Omental fat pad (tissue), 4 donors: ENCODE results near the gene S100A14. TPM values are rescaled to one million over a fixed set of nuclear protein-coding genes. Genes with fewer than 3 reads are reported as not detected.

Source experiments
- ATAC-seq: fragments of 150-250 bp; one replicate; pipeline ENCODE4 v1.9.1; 2016; ENCODE audit warnings: mild to moderate bottlenecking, moderate library complexity; ENCODE audit not compliant: low FRiP score
- DNase-seq: peaks from one replicate; pipeline ENCODE4 v3.0.0-alpha.2; 2019; ENCODE audit warnings: low spot score
- total RNA-seq, 4 donors: library from RNA; depleted of rRNA; stranded (reverse); fragments of >200 nt; gene quantifications; one replicate each; pipeline ENCODE4 v1.1.0, GENCODE V29; 2016
- TF ChIP-seq, protein P1 (sequence below), 3 donors: fragments of 450-650 bp; IDR thresholded peaks; one replicate each; pipeline ENCODE4 v1.5.1; 2016 to 2017; ENCODE audit warnings: antibody characterized with exemption in 3 of 3, mild to moderate bottlenecking in 3 of 3, moderate library complexity in 2 of 3

S100A14 gene
- total RNA-seq, result 1 to 10 TPM in 2 of 4 donors, under 1 TPM in 1, not detected in 1; 0.50 to 1.9 (median 1.3) TPM

DNA sequence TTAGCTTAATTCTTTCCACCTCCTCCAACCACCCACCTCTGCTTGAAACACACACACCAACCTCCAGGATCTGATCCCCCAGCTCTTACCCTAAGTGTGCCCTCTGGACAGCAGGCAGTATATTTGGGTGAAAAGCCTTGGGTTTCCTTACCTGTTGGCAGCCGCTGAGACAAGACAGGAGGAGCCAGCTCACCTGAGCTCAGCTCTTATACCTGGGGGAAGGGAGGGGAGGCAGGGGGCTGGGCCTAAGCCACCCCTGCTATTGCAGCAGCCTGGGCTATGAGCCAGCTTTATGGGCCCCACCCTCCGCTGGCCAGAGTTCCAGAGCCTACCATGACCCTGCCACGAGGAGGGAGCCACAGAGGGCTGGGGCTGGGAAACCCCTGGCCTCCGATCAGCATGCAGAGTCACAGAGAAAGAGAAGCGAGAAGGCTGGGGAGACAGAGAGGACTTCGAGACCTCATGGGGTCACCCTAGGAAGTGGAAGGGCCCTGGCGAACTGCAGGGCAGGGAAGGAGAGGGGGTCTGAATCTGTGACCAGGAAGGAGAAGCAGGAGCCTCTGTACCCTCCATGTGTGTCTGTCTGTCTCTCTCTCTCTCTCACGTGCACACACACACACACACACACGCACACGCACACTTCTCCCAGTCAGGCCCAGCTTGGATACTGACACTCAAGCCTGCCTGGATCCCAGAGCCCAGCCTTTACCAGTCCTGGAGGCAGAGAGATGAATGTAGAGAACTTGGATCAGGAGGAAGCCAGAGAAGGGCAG is at the start of gene S100A14:
TSS of gene S100A14 (minus strand) at position 182 of the 773 bp plus-strand sequence. CDS start 467 bp downstream, outside the sequence.
- TF ChIP-seq, protein P1, sequence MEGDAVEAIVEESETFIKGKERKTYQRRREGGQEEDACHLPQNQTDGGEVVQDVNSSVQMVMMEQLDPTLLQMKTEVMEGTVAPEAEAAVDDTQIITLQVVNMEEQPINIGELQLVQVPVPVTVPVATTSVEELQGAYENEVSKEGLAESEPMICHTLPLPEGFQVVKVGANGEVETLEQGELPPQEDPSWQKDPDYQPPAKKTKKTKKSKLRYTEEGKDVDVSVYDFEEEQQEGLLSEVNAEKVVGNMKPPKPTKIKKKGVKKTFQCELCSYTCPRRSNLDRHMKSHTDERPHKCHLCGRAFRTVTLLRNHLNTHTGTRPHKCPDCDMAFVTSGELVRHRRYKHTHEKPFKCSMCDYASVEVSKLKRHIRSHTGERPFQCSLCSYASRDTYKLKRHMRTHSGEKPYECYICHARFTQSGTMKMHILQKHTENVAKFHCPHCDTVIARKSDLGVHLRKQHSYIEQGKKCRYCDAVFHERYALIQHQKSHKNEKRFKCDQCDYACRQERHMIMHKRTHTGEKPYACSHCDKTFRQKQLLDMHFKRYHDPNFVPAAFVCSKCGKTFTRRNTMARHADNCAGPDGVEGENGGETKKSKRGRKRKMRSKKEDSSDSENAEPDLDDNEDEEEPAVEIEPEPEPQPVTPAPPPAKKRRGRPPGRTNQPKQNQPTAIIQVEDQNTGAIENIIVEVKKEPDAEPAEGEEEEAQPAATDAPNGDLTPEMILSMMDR (IDR thresholded peaks at IDR 0.05), result no peak
- ATAC-seq (peak; percentile 31), DNase-seq (no peak)

DNA sequence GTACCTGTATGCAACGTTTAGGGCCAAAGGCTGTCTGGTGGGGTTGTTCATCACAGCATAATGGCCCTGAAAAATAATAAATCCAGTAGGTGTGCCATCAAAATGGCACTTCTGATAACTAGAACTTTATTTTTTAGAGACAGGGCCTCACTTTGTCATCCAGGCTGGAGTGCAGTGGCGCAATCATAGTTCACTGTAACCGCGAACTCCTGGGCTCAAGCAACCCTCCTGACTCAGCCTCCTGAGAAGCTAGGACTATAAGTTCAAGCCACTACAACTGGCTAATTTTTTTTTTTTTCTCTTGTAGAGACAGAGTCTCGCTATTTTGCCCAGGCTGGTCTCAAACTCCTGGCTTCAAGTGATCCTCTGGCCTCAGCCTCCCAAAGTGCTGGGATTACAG is 47.1 kb upstream of the S100A14 start:
- TF ChIP-seq, protein P1 (IDR thresholded peaks at IDR 0.05), result no peak
- DNase-seq (no peak), ATAC-seq (no peak)

DNA sequence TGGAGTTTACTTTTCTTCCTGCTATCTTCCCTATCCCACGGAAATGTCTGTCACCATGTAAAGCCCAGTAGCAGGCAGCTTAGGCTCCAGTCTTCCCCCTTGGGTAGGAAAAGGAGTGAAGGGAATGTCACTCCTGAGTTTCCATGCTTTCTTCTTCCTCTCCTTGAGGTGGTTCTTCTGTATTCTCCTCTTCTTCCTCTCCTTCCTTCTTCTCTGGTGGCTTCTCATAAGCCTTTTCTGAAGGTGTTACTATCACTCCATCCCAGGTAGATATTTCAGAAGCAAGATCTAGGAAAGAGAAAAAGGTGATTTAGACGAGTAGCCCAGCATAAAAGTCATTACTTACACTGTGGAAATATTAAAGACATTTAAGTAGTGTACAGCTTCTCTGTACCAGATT is 46.1 kb upstream of the S100A14 start:
- ATAC-seq, result no peak
- TF ChIP-seq, protein P1 (IDR thresholded peaks at IDR 0.05), result no peak
- DNase-seq, result no peak

DNA sequence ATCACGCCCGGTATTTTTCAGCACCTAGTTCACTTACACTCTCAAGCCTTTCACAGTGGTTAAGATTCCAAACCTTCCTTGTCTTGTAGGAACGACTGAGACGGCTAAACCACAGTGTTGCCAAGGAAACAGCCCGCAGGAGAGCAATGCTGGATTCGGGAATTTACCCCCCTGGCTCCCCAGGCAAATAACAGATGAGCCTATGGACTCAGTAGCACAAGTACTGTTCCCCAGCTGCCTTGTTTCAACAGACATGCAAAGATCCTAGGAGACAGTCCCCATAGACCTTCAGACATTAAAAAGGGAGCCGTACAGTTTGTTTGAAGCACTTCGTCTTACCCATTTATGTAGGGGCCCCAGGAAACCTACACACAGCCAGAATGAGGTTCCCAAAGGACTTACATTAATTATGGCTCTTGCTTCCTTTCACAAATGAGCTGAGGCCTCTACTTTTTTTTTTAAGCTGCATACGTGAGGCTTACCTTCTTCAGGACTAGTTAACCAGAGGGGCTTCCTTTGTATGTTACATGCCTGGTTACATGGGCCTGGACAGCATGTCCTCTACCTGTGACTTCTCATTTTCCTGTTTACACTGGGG is 45.1 kb upstream of the S100A14 start:
- no peak for ATAC-seq
- TF ChIP-seq, protein P1 (IDR thresholded peaks at IDR 0.05), result no peak
- no peak for DNase-seq

DNA sequence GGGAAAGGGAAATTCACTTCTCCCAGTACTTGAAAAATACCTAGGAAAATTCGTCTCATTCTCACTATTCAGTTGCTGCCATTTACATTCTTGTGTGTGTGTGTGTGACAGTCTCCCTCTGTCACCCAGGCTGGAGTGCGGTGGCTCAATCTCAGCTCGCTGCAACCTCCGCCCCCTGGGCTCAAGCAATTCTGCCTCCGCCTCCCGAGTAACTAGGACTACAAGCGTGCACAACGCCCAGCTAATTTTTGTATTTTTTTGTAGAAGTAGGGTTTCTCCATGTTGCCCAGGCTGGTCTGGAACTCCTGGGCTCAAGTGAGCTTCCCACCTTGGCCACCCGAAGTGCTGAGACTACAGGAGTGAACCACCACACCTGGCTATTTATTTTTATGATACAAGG is 43.5 kb upstream of the S100A14 start:
- ATAC-seq (no peak), DNase-seq (no peak)
- TF ChIP-seq, protein P1 (IDR thresholded peaks at IDR 0.05), result no peak

DNA sequence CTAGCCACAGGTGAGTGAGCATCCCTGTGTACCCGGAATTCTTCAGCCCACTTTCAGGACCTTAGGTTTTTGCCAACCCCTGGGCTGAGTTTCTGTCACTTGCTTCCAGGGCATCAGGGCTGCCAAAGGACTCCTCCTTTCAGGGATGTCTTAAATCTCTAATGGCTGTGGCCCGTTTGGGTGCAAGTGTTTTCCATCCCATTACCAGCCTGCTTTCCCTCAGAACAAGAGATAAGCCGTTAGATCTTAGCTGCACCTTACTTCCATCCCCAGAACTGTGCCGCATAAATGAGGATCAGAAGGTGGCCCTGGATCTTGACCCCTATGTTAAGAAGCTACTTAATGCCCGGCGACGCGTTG is 43.0 kb upstream of the S100A14 start:
- no peak for DNase-seq
- ATAC-seq, result no peak
- TF ChIP-seq, protein P1 (IDR thresholded peaks at IDR 0.05), result no peak
